ENCODE results near the gene NDUFV2. TPM values are rescaled to one million over a fixed set of nuclear protein-coding genes. Genes with fewer than 3 reads are reported as not detected.

NDUFV2 gene
- total and polyA plus RNA-seq, 2 of the 13 experiments (the other 11 are each of a cell fraction or from before 2014, with no cell fraction given): 216 to 299 TPM

GRCh38 chr18:9102508-9103375, at the start of gene NDUFV2 (continued):
- TF ChIP-seq SAFB2 (CRISPR knock-in tag; IDR thresholded peaks at IDR 0.05; ENCODE audit: borderline replicate concordance, low read depth): no peak; the same call in 1 of the 2 replicates
- 0 out of 2 replicates have a peak, but pooled peaks have one; percentile 13 for TF ChIP-seq CREM (IDR thresholded peaks at IDR 0.05)
- TF ChIP-seq CREM (CRISPR knock-in tag; IDR thresholded peaks at IDR 0.05): no peak
- TF ChIP-seq NBN (conservative IDR thresholded peaks at IDR 0.05): no peak
- peak; percentile 79; the same call in 1 of the 2 replicates for TF ChIP-seq BRF2 (CRISPR knock-in tag; IDR thresholded peaks at IDR 0.05)
- TF ChIP-seq ADNP (CRISPR knock-in tag; IDR thresholded peaks at IDR 0.05): no peak
- TF ChIP-seq DDIT3 (CRISPR knock-in tag; IDR thresholded peaks at IDR 0.05): no peak
- TF ChIP-seq SP4 (CRISPR knock-in tag; IDR thresholded peaks at IDR 0.05): peak; percentile 71; the same call in 1 of the 2 replicates
- TF ChIP-seq TOE1 (CRISPR knock-in tag; IDR thresholded peaks at IDR 0.05): no peak
- no peak for TF ChIP-seq GRHL1 (CRISPR knock-in tag; conservative IDR thresholded peaks at IDR 0.05)
- no peak for TF ChIP-seq ZKSCAN1 (IDR thresholded peaks at IDR 0.05; ENCODE audit: low read length)
- TF ChIP-seq ZNF589 (CRISPR knock-in tag; conservative IDR thresholded peaks at IDR 0.05): no peak
- no peak for TF ChIP-seq THAP7 (CRISPR knock-in tag; IDR thresholded peaks at IDR 0.05)
- TF ChIP-seq ZNF18 (CRISPR knock-in tag; IDR thresholded peaks at IDR 0.05; ENCODE audit: insufficient replicate concordance): peak; percentile 84
- TF ChIP-seq ZSCAN29 (CRISPR knock-in tag; conservative IDR thresholded peaks at IDR 0.05): no peak
- no peak for TF ChIP-seq ZNF180 (CRISPR knock-in tag; IDR thresholded peaks at IDR 0.05; ENCODE audit: borderline replicate concordance, low read depth)
- TF ChIP-seq SNAPC5 (CRISPR knock-in tag; IDR thresholded peaks at IDR 0.05; ENCODE audit: borderline replicate concordance): no peak
- TF ChIP-seq ZNF296 (CRISPR knock-in tag; conservative IDR thresholded peaks at IDR 0.05): no peak
- TF ChIP-seq MTA3 (CRISPR knock-in tag; IDR thresholded peaks at IDR 0.05): no peak
- peak; percentile 92; the same call in 1 of the 2 replicates for TF ChIP-seq EEA1 (CRISPR knock-in tag; IDR thresholded peaks at IDR 0.05; ENCODE audit: borderline replicate concordance)
- no peak for TF ChIP-seq MBD4 (IDR thresholded peaks at IDR 0.05; ENCODE audit: borderline replicate concordance, low read length)
- TF ChIP-seq CBX5 (CRISPR knock-in tag; IDR thresholded peaks at IDR 0.05; ENCODE audit: borderline replicate concordance): no peak
- peak; percentile 56; the same call in 1 of the 2 replicates for TF ChIP-seq ZNF547 (CRISPR knock-in tag; IDR thresholded peaks at IDR 0.05)
- peak; percentile 81; the same call in 1 of the 2 replicates for TF ChIP-seq ZNF788 (CRISPR knock-in tag; IDR thresholded peaks at IDR 0.05; ENCODE audit: borderline replicate concordance)
- peak; percentile 57; the same call in 1 of the 2 replicates for TF ChIP-seq MXD4 (CRISPR knock-in tag; IDR thresholded peaks at IDR 0.05)
